Tibial nerve (tissue), 4 donors: ENCODE results near the gene ZFYVE28.
"Not testable (repeated sequence)": the region's sequence is repeated elsewhere in the genome, so short reads cannot be mapped to it uniquely, and the experiment has no call there.

Experiments used
- CTCF ChIP-seq, 5 experiments: fragments of 200-600 bp in 3 of 5; fragments of 450-650 bp in 2 of 5; sonication (generic) in 3 of 5; IDR thresholded peaks; one replicate each; pipeline ENCODE4 v1.5.1; 2016 to 2019; ENCODE audit warnings: antibody characterized with exemption in 5 of 5, mild to moderate bottlenecking in 3 of 5, moderate library complexity in 2 of 5
- EP300 ChIP-seq, 2 donors: sonication (generic); formaldehyde crosslinking; IDR thresholded peaks; one replicate each; pipeline ENCODE4 v1.6.1; 2017; ENCODE audit warnings: antibody characterized with exemption in 2 of 2, mild to moderate bottlenecking in 1 of 2
- POLR2A ChIP-seq, 2 donors: fragments of 450-650 bp; IDR thresholded peaks; one replicate each; pipeline ENCODE4 v1.6.1; 2017; ENCODE audit warnings: antibody characterized with exemption in 2 of 2, mild to moderate bottlenecking in 2 of 2, moderate library complexity in 2 of 2

- TF ChIP-seq CTCF, EP300, POLR2A (IDR thresholded peaks at IDR 0.05): not testable (repeated sequence)
Measured at GRCh38 chr4:2383220-2383631, 35.2 kb downstream of the ZFYVE28 start.
